NCI-H2227 (cell line): ENCODE measurements around the gene CXCR4.

ENCODE experiments used
- DNase-seq: peaks from one replicate; lab custom pipeline; 2025; ENCODE audit not compliant: unreplicated experiment; lab: John Stamatoyannopoulos, UW

Gene CXCR4

DNA sequence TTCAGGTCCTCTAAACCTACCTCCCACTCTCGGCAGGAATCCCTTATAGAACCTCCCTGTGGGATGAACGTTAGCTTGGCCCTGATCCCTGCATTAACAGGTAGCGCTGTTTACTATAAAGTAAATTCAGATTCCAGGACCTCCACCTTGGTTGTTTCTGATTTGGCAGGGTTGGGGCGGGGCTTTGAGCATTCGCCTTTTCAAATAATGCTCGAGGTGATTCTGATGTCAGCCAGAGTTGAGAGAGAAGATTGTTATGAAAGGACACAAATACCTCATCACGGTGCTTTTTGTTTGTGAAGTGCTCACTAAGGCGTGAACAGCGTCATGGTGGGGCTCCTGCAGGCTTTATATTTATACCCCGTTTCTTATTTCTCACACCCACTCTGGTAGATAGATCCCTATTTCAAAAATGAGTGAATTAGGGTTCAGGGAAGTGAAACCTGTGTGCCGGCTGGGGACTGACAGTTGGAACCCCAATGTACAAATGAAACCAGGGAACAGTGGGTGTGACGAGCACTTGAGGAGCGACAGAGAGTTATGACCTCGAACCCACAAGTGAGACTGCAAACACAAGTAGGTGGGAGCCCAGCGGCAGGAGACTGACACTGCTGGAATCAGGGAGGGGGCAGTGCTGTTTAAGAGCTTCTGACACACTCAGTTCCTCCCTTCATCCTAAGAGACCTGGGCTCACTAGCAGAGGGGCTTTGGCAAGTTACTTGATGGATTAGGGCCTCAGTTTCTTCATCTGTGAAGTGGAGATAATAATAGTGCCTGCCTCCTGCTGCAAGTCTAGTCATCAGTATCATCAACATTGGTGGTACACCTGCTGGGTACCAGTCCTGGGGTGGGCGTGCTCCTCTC, 14.2 kb upstream of the CXCR4 start:
- DNase-seq, result no peak

DNA sequence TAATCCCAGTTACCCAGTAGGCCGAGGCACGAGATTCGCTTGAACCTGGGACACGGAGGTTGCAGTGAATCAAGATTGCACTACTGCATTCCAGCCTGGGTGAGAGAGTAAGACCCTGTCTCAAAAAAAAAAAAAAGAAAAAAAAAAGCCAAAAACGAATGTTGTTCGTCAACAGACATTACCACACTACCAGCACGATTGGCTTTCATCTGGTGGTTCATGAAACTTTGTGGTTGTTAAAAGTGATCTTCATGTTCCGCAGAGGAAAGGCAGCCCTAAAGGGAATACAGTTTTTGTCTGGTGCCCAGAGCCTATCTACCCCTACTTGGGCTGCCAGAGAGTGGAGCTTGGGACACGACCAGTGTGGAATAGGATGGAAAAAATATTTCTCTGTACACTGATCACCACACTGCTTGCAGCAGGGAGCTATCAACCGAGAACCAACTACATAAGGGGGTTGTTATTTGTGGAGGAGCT, 13.6 kb upstream of the CXCR4 start:
- DNase-seq, result no peak

DNA sequence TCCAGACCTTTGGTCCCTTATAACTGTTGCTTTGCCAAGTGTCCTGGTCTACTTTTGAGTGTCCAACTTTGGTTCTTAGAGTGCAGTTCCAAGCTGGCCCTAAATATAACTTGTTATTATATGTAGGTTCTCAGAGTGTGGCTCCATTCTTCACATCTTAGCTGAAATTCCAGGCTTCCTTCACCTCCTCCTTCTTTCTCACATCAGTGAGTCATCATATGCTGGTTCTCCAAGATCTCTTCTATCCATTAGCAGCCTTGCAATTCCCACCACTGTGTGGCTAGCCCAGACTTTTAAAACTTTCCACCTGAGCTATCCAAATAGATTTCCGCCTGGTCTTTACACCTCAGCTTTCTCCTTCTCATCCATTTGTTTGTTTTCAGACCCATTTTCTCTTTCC, 12.6 kb upstream of the CXCR4 start:
- no peak for DNase-seq

DNA sequence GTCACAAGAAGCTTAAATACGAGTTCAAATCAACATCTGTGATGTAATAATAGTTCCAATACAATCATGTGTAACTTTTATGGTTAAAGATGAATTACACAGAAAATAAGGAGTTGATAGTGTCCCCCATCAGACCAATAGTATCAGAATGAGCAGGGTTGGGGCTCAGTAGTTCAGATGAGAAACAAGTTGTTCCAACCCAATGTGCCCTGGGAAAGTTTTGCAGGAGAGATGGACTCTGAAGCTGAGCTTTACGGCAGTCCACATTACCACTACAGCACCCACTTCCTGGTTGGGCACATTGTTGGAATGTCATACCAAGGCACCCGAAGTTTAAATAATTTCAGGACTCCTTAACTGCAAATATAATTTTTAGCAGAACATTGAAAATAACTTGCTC, 12.1 kb upstream of the CXCR4 start:
- no peak for DNase-seq

DNA sequence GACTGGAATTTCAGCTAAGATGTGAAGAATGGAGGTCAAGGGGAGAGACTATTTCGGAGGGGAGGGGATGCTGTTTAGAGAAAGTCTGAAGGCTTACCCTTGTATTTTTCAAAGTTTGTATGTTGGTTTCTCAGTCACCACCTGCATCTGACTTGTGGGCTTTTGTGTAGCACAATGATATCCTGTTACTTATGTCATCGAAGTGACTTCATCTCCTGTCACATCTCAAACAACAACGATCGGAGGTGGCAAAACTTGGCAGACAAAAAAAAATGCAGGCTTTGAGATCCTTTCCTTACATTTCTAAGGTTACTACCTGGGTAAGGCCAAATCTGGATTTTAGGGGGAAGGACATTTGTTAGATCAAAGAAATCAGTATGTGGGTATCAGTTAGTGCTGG, 11.7 kb upstream of the CXCR4 start:
- no peak for DNase-seq

DNA sequence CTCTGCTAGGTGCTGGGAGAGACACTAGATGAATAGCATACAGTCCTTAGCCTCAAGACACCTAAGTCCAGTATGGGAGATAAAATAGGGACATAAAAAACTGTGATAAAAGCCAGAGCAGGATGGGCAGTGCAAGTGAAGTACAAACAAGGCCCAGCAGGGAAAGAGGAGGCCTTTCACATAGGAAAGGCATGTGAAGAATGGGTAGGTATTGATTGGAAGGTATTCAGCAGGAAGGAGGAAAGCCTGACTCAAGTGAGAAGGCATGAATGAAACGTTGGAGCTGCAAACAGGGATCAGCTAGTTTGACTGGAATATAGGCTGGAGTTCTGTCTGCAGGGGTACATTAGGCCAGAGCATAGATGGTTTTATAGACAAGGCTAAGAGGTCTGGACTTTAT, 11.0 kb upstream of the CXCR4 start:
- DNase-seq, result no peak

DNA sequence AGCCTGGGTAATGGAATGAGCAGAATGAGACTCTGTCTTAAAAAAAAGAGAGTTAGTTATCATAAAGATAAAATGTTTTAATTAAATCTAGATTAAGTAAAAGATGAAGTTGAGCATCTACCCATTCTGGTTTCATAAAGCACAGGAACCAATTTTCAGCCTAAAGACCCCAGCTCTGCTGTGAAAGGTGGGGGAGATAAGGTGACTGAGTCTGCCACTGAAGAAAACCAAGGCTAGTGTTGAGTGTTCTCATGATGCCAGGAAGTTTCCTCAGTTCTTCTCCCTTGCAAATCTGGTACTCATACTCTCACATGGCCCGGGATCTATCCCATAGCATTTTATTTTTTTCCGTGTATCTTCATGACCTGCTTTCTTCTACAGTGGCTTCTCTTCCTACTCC, 10.4 kb upstream of the CXCR4 start:
- DNase-seq, result no peak

DNA sequence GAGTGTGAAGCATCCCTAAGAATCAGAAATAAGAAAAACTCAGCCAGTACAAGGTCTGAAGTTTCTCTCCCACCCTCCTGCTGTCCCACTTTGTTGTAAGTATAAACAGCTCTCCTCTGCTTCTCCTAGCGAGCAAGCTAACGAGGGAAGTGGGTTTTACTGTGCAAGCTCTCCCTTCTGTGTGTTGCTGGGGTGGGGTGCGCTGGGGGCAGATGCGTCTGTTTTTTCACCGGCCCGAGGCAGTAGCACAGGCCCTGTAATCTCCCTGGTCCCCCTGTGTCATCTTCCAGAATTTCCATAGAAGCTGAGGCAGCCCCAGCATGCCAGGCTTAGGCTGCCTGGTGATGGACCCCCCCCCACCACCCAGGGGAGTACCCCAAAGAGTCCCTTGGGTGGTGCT, 9.4 kb upstream of the CXCR4 start:
- DNase-seq, result no peak

DNA sequence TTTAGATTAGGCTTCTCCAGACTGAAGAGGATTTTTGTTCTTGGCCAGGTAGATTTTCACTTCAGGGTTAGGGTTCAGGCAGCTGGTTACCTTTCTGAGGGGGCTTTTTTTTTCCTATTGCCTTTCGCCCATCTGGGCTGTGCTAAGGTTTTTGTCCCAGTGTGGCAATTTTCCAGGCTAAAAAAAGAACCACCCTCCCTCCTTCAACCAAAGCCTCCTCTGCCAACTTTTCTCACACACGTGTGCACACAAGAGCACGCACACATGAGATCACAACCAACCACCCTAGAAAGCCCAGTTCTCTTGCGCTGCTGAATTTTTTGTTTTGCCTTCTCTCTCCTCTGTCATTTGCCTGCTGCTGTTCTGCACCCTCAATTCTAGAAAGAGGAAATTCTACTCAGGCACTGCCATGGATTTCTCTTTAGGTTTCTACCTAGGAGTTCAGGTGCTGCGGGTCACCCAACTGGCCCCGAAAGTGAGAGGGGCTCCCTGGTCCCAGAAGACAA, 8.5 kb upstream of the CXCR4 start:
- no peak for DNase-seq

DNA sequence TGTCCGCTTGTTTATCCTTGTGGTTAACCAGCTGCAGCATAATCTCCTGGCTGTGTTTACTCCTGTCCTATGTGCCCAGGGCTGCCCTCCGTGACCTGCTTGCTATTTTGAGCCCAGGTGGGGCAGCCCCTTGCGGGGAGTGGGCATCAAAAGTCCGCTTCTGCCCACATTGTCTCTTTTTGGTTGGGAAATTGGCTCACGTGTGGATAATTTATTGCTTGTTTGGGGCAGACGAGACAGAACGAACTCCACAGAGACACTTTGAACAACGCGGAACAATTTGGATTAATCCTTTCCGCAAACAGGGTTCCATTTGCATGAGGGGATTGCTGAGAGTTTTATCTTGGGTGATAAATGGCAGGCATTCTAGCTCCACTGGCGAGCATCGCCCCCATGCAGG, 8.1 kb upstream of the CXCR4 start:
- no peak for DNase-seq

DNA sequence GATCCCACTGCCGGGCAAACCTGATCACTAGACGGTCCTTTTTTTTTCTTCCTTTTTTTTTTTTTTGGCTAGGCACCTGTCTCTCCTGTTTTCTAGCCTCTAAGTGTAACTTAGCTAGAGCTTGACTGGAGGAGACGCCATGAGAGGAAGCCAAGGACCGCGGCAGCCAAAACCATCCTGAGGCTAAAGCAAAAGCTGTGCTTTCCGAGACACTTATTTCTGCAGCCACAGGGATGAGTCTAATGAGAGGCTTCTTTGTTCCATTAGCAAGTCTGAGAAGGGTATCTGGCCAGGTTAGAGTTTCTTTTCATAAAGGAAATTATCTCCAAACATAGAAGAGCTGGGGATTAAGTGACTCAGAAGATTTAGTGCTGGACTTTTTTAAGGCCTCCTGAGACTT, 7.3 kb upstream of the CXCR4 start:
- peak; percentile 50 for DNase-seq

DNA sequence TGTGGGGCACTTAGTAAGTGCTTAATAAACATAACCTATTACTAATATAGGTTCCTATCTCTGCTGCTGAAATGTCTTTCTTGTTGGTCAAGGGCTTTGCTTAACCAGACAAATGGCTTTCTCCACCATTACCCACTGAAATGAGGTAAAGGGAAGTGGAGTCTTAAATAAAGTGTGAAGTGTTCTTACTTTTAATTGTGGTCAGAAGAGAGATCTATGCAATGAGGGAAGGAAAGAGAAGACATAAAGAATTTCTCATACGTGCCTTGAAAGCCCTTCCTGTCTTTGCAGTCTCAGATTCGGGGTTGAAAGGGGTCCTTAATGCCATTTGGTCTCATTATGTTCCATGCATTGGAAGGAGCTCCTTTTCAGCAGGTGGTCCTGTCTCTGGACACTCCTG, 6.9 kb upstream of the CXCR4 start:
- no peak for DNase-seq

DNA sequence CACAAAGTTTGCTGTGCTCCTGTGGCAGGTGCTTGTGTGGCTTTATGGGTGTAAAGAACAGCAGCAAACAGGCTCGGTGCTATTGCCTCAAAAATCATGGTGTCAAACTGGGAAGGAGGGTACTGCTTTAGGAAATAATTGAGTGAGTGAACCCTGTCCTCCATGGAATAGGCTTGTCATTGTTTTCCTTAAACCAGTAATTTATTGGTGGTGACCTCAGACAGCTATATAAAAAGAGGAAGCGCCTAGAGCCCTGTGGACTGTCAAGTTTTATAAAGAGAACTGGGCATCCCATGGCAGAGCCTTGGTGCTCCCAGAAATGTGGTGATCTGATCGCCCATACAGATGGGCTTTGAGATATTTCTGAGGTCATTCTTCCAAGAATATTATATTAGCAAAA, 4.7 kb upstream of the CXCR4 start:
- DNase-seq, result no peak

DNA sequence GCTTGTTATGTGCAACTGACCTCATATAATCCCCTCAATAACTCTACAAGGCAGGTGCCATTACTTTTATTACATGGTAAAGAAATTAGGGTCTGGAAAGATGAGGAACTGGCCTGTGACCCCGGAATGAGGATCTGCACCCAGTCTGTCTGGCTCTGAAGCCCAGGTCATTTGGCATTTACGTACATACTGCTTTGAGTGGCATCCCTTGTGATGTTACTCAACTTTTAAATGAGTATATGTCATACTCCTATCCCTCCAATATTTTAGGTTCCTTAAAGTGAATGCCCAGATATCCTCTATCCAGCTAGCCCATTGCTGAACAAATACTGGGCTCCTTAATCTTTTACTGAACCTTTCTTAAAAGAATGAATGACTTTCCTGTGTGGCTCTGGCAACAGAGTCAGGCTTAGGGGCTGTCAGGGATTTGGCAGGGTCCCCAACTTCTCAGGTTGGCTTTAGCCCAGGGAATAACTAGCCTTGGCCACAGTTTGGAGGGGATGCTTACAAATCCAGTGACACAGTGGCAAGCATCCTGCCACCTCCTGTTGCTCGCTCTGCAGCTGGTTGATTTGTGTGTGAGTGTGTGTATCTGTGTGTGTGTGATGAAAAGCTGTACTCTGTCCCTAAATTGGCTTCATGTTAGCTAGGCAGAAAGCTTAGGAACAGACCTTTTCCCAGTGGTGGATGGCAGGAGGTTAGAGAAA, 3.4 kb upstream of the CXCR4 start:
- DNase-seq, result no peak

DNA sequence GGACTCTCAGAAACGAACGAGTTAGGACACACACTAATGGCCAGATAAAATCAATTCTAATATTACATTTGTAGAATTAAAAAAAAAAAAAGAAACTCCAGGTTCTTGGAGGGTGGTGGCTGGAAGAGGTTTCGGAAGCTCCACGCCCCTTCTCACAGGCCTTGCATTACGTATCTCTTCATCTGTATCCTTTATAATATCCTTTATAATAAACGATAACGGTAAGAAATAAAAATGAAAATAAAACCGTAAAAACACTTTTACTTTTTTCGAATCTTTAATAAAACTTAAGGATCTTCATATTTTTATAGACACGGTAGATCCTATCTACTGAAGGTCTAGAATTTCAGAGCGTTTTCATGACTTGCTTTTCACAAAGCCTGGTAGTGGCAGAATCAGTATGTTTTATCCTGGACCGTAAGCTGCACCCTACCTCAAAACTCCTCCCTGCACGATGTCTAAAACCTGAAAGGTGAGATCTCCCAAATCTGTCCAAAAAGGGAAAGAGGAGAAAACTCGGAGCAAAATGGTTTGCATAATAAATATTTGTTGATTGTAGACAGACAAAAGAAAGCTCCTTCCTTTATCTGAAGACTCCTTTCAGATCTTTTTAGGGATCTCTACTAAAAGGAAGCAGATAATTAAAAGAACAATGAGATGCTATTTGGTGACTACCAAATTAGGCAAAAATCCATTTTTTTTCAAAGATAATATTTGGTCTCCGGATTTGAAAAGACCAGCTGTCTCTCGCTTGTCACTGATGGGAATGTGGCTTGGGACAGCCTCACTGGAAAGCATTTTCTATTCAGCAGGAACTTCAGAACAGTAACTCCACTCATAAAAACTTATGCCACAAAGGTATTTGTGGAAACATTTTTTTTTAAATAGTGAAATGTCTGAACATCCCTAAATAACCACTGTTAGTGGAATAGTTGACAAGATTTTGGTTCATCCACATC, 2.0 kb upstream of the CXCR4 start:
- no peak for DNase-seq

DNA sequence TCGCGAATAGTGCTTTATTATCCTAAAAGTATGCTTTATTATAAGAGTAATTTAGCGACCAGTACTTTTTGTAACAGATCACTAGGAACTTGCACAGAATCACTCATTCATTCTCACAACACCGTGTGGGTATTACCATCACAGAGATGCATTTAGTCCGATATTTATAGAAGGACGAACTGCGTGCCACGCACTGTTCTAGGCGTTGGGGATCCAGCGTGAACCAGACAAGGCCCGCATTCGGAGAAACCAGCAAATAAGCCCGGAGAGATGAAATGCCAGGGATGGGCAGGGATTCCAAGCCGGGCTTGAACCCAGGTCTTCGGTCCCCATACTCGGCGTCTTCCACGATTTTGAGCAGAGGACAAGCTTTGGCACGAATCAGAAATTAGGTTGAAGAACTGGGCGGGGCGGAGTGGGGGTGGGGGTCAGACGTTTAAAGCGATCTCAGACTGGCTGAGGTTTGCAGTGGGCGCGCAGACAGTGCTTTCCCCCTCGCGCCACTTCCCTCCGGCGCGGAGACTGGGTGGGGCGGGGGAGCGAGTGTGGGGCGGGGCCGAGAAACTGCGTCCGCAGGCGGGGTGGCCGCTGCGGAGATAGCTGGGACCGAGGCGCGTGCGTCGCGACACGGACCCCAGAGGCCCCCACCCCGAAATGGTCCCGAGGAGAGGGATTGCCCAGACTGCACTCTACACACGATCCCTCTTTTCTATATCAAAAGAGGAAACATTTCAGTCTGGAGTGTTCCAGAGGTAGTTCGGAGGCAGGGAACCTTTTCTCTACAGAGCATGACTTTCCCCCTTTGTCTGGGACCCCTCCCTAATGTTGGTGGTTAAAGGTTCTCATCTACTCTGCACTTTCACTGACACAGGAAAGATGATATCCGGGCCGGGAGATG, 1.1 kb upstream of the CXCR4 start:
- DNase-seq, result peak; percentile 87

DNA sequence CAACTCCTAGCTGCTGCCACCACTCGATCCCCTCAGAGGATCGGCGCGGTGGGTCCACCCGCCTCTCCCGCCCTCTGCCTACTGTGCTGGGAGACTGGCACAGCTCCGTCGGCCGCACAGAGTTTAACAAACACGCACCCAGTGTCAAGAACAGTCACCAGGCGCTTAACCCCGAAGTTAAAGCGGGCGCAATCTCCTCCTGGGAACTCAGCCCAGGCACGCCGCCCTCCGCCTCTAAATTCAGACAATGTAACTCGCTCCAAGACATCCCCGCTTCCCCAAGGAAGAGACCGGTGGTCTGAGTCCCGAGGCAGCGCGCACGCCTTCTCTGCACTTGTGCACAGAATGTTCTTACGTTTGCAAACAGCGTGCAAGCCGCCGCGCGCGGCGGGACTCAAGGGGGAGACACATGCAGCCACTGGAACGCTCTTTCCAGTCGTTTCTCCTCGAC, 533 bp downstream of the CXCR4 start:
- peak; percentile 82 for DNase-seq

DNA sequence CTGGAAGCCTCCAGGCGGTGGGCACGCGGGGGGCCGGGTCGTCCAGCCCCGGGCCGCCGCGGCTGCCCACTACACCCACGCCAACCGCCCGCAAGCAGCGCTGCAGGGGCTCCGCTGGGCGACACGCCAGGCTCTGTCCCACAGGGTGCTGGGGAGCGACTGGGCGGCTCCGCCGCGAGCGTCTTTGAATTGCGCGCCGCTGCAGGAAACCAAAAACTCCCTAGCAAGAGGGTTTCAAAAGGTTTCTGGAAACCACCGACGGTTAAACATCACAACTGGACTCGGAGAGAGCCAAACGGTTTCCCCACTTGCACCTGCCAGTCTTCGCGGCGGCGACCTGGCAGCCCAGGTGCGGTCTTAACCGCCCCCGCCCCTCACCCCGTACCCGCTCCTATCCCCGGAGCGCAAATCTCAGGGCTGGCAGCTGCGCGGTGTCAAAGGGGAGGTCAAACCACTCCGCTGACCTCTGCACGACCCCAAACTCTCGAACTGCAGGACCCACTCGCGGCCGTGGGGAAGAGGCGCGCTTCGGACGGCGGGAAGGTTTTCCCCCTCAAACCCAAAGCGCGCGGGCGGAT, 1.0 kb downstream of the CXCR4 start:
- DNase-seq, result peak; percentile 19

DNA sequence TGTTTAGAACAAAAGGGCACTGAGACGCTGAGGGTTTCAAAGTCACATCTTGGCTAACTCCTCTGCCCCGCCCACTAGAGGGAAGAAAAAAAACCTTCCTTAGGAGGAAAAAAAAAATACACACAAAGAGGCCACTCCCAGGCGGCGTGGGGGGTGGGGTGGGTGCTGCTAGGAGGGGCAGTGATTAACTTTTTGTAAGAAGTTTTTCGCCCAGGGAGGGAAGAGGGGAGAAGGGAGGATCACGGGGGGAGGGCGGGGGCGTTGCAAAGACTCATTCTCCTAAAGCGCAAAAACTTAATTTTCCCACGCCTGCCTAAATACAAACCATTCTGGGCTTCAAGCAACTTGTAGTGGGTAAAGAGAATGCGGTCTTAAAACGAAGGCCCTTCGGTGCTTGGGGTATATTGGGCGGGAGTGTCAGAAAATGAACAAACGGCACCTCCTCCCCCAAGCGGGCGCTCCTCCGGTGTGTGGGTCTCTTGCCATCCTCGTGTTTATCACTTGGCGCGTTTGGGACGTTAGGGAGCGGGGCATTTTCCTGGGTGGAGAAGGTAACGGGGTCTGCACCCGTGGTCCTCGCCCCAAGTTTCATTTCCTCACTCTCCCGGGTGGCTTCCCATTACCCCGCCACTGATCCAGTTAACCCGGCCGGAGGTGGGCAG, 1.7 kb downstream of the CXCR4 start:
- peak; percentile 35 for DNase-seq
